Testis (tissue), 3 donors: ENCODE results near the gene TBXAS1. TPM values are rescaled to one million over a fixed set of nuclear protein-coding genes. Genes with fewer than 3 reads are reported as not detected.

Experiments
- DNase-seq: peaks from one replicate; pipeline ENCODE4 v3.0.0-alpha.2; 2019
- H3K27ac ChIP-seq, 2 donors: fragments of 200-600 bp; sonication (generic); one replicate each; pipeline ENCODE4 v1.5.1; 2019
- H3K27me3 ChIP-seq: fragments of 200-600 bp; sonication (generic); one replicate; pipeline ENCODE4 v1.5.1; 2019
- H3K36me3 ChIP-seq: fragments of 200-600 bp; sonication (generic); one replicate; pipeline ENCODE4 v1.5.1; 2017; ENCODE audit warnings: low read depth; ENCODE audit errors: missing control alignments
- H3K4me1 ChIP-seq: fragments of 200-600 bp; sonication (generic); one replicate; pipeline ENCODE4 v1.5.1; 2019
- H3K4me3 ChIP-seq, 2 donors: fragments of 200-600 bp; sonication (generic); one replicate each; pipeline ENCODE4 v1.5.1; 2017 to 2019
- H3K9me3 ChIP-seq: fragments of 200-600 bp; sonication (generic); one replicate; pipeline ENCODE4 v1.5.1; 2017
- POLR2A ChIP-seq: fragments of 450-650 bp; IDR thresholded peaks from one replicate; pipeline ENCODE4 v1.6.1; 2017; ENCODE audit warnings: antibody characterized with exemption, mild to moderate bottlenecking, moderate library complexity
- whole genome bisulfite sequencing, 2 donors: methylation state at CpG; one replicate each; pipeline ENCODE4 v1.1.5; 2018; 5-methylcytosine and 5-hydroxymethylcytosine counted together
- intact Hi-C: fragments of 100-400 bp; cut with DNase I; formaldehyde crosslinking; loops from one replicate; pipeline ENCODE4 v1.15.1; 2023; ENCODE audit warnings: low total_unique reads
- polyA plus RNA-seq: library from polyadenylated mRNA; stranded (reverse); fragments of 350-450 nt; fragmentation: Illumina TruSeq; extraction: RNeasy Lipid Tissue Mini Kit (QIAGEN cat#74804); gene quantifications from one replicate; pipeline ENCODE4 v1.2.3, GENCODE V29; 2014; ENCODE audit warnings: low read depth, low replicate concordance; ENCODE audit not compliant: insufficient read depth
- total RNA-seq, 2 donors: library from RNA; depleted of rRNA; stranded (reverse); fragments of >200 nt; gene quantifications; one replicate each; pipeline ENCODE4 v1.2.3, GENCODE V29; 2016
- TF ChIP-seq, protein P1 (sequence below), 3 experiments: fragments of 450-650 bp in 2 of 3; fragments of 200-600 bp in 1 of 3; sonication (generic) in 1 of 3; IDR thresholded peaks; one replicate each; pipeline ENCODE4 v1.5.1; 2016 to 2019; ENCODE audit warnings: antibody characterized with exemption in 3 of 3, mild to moderate bottlenecking in 2 of 3, moderate library complexity in 1 of 3

TBXAS1 gene
- total and polyA plus RNA-seq, 3 donors from 2014 or later = 4.9 to 5.7 (median 5.2) TPM

DNA sequence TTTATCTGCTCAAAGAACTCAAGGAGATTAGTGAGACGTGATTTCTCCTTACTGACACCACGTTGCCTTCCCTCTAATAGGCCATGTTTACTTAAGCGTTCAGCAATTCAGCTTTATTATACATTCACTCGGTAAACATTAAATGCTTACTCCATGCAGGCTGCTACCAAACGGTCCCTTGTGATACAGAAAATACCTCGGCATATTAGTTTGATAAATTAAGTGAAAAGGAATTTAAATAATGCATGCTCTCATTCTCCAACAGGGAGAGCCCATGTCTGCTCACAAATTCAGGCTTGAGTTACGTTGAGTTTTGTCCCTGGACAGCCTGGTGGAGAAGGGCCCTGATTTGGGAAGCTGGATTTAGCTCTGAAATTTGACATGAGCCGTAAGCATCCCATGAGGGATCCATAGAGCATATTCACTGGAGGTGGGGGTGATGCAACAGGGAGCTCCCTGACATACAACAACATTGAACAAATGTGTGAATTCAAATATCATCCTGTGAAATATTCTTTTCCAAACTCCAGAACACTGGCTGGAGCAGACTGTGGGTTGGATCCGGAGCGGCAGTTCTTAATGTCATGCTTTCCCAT, 86.3 kb downstream of the TBXAS1 start:
- no peak for DNase-seq
- H3K27ac ChIP-seq = no peak overlapping the region
- intact Hi-C loops = no loop called here

DNA sequence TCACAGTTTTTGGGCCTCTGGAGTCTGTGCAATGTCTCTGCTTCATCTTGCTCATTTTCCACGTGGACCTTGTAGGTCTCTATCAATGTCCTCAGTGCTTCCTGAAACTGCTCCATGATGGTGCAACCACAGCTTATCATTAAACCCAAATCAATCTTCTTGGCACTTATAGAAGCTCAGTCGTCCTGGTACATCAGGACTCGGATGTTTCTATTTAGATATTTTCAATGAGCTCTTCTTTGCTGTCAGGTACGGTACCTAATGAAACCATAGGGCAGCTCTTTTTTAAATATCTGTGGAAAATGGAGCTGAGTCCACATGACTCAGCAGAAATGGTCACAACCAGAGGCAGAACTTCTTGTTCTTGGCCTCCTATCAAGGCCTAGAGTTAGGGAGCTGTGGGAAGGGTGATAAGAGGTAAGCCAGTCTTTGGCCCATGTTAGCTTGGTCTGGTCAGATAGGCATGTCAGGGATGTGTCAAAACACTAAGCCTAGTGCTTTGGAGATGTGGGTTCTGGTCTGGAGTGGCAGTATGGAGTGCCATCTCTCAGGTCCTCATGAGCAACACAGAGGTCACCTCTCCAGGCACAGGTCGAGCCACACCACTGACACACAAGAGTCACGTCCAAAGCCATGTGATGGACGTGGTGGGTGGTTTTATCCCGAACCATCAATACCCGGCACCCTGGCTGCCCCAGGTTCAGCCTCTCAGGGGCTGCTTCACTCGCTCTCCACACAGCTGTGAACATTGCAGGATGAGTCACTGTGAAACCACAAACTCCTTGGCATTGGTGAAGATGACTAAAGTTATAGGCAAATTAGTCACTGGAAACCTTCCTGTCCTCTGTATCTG, 87.0 kb downstream of the TBXAS1 start:
- no peaks in the 10 kb centered on the region for H3K27me3 ChIP-seq
- H3K27ac ChIP-seq = peak overlapping the region in 1 of 2 donors; percentile 65
- H3K4me1 ChIP-seq = no peaks in the 10 kb centered on the region
- WGBS, 2 donors = 67 to 73% methylated on average over 10 of the region's 10 CpGs
- peak; percentile 24 for DNase-seq
- H3K9me3 ChIP-seq = no peaks in the 10 kb centered on the region
- TF ChIP-seq, protein P1, sequence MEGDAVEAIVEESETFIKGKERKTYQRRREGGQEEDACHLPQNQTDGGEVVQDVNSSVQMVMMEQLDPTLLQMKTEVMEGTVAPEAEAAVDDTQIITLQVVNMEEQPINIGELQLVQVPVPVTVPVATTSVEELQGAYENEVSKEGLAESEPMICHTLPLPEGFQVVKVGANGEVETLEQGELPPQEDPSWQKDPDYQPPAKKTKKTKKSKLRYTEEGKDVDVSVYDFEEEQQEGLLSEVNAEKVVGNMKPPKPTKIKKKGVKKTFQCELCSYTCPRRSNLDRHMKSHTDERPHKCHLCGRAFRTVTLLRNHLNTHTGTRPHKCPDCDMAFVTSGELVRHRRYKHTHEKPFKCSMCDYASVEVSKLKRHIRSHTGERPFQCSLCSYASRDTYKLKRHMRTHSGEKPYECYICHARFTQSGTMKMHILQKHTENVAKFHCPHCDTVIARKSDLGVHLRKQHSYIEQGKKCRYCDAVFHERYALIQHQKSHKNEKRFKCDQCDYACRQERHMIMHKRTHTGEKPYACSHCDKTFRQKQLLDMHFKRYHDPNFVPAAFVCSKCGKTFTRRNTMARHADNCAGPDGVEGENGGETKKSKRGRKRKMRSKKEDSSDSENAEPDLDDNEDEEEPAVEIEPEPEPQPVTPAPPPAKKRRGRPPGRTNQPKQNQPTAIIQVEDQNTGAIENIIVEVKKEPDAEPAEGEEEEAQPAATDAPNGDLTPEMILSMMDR (IDR thresholded peaks at IDR 0.05) = no peak
- no peak for TF ChIP-seq POLR2A
- intact Hi-C loops = no loop called here
- no peak overlapping the region for H3K4me3 ChIP-seq
- H3K36me3 ChIP-seq = no peaks in the 10 kb centered on the region

More for the DNA sequence above, 86.3 kb downstream of the TBXAS1 start:
- Histone ChIP-seq H3K27me3 (no peaks in the 10 kb centered on the region), H3K36me3 (no peaks in the 10 kb centered on the region), H3K4me1 (no peaks in the 10 kb centered on the region), H3K4me3 (no peak overlapping the region), H3K9me3 (no peaks in the 10 kb centered on the region)
- 90% methylated on average over 10 of the region's 10 CpGs for WGBS, 2 donors
- TF ChIP-seq, protein P1 (IDR thresholded peaks at IDR 0.05) = no peak
- no peak for TF ChIP-seq POLR2A

DNA sequence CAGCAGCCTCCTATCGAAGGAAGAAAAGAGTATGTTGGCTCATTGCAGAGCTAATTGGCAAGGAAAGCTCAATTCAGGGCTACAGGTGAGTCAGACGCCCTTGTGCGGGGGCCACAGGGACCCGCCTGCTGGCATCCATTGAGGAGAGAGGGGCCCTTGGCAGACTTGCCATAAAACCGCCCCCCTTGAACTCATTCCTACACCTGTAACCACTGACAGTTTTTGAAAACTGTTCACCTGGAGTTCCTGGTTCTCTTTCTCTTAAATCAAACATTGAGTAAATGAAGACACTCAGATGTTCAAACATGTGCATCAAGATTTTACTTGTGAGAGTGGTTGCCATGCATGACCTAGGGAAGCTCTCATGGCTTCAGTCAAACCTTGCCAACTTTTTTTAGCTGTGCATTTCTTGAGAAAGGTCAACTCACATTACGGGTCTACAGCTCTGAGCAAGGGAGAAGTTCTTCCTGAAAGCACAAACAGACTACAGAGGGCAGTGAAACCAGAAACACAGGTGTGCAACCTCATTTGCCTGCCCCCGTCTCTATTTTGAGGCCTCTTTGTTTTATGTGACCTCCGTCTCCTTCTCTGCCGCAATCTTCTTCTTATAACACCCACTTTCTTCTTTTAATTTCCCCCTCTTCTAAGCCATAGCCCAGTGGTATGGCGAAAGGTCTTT, 87.8 kb downstream of the TBXAS1 start:
- TF ChIP-seq, protein P1 (IDR thresholded peaks at IDR 0.05) = no peak
- no peak for TF ChIP-seq POLR2A
- Histone ChIP-seq H3K4me1 (no peaks in the 10 kb centered on the region), H3K4me3 (no peak overlapping the region), H3K27ac (no peak overlapping the region), H3K9me3 (no peaks in the 10 kb centered on the region), H3K36me3 (no peaks in the 10 kb centered on the region), H3K27me3 (no peaks in the 10 kb centered on the region)
- intact Hi-C loops = no loop called here
- WGBS, 2 donors = 78 to 86% methylated on average over 10 of the region's 10 CpGs
- DNase-seq = no peak

DNA sequence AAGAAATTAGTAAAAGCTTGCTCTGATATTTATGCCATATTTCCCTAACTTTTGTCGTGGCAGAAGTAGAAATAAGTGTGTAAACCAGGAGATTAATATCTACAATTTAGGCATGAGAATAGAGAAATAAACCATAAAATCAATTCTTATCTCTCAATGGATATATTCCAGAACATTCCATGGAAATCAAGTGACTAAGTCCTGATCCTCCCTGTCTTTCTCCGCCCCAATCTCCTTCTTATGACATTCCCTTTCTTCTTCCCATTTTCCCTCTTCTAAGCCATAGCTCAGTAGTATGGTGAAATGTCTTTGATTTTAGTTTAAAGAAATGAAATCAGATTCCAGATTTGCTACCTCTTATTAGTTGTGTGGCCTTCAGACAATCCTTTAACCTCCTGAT, 88.8 kb downstream of the TBXAS1 start:
- DNase-seq = no peak
- intact Hi-C loops = no loop called here
- TF ChIP-seq, protein P1 (IDR thresholded peaks at IDR 0.05) = no peak
- no peak for TF ChIP-seq POLR2A

More for the DNA sequence above, 88.8 kb downstream of the TBXAS1 start:
- Histone ChIP-seq H3K27ac (peak overlapping the region in 1 of 2 donors; percentile 25), H3K27me3 (no peaks in the 10 kb centered on the region), H3K36me3 (no peaks in the 10 kb centered on the region), H3K9me3 (no peaks in the 10 kb centered on the region), H3K4me1 (no peaks in the 10 kb centered on the region), H3K4me3 (no peak overlapping the region)
- WGBS, 2 donors = 91 to 93% methylated on average over 2 of the region's 2 CpGs
